ENCODE measurements around the gene IGSF23.

GRCh38 chr19:44615863-44616247 lies 2.5 kb downstream of the IGSF23 start:
- TF ChIP-seq MAFK (IDR thresholded peaks at IDR 0.05; ENCODE audit: low read depth, low read length) (no peak), POLR2A (IDR thresholded peaks at IDR 0.05; ENCODE audit: low read depth, low read length) (no peak), CEBPB (IDR thresholded peaks at IDR 0.05; ENCODE audit: low read depth, low read length) (no peak), CTCF (conservative IDR thresholded peaks at IDR 0.05; ENCODE audit: low read depth, low read length) (no peak), FOS (IDR thresholded peaks at IDR 0.05; ENCODE audit: low read depth, low read length) (no peak), ELK1 (IDR thresholded peaks at IDR 0.05; ENCODE audit: borderline replicate concordance, low read depth, low read length) (no peak), USF2 (IDR thresholded peaks at IDR 0.05; ENCODE audit: low read depth, low read length) (no peak), RAD21 (IDR thresholded peaks at IDR 0.05; ENCODE audit: low read length) (no peak), SMC3 (IDR thresholded peaks at IDR 0.05; ENCODE audit: low read depth, low read length) (no peak), BHLHE40 (IDR thresholded peaks at IDR 0.05; ENCODE audit: low read depth, low read length) (no peak), CHD1 (IDR thresholded peaks at IDR 0.05; ENCODE audit: low read depth, low read length) (no peak)

All from IMR-90 (cell line).